Stimulated activated CD4-positive, alpha-beta T cell treated with anti-CD3 and anti-CD28 coated beads, TNF-alpha, amount 100 ng/mL, for 4 hours (primary cell): ENCODE results near the gene IRF2BP1.

Experiments used
- DNase-seq, 3 experiments: peaks; one replicate each; pipeline ENCODE4 v3.0.0-alpha.2; 2020; ENCODE audit warnings: low read depth in 3 of 3

The IRF2BP1 gene, protein sequence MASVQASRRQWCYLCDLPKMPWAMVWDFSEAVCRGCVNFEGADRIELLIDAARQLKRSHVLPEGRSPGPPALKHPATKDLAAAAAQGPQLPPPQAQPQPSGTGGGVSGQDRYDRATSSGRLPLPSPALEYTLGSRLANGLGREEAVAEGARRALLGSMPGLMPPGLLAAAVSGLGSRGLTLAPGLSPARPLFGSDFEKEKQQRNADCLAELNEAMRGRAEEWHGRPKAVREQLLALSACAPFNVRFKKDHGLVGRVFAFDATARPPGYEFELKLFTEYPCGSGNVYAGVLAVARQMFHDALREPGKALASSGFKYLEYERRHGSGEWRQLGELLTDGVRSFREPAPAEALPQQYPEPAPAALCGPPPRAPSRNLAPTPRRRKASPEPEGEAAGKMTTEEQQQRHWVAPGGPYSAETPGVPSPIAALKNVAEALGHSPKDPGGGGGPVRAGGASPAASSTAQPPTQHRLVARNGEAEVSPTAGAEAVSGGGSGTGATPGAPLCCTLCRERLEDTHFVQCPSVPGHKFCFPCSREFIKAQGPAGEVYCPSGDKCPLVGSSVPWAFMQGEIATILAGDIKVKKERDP

DNA sequence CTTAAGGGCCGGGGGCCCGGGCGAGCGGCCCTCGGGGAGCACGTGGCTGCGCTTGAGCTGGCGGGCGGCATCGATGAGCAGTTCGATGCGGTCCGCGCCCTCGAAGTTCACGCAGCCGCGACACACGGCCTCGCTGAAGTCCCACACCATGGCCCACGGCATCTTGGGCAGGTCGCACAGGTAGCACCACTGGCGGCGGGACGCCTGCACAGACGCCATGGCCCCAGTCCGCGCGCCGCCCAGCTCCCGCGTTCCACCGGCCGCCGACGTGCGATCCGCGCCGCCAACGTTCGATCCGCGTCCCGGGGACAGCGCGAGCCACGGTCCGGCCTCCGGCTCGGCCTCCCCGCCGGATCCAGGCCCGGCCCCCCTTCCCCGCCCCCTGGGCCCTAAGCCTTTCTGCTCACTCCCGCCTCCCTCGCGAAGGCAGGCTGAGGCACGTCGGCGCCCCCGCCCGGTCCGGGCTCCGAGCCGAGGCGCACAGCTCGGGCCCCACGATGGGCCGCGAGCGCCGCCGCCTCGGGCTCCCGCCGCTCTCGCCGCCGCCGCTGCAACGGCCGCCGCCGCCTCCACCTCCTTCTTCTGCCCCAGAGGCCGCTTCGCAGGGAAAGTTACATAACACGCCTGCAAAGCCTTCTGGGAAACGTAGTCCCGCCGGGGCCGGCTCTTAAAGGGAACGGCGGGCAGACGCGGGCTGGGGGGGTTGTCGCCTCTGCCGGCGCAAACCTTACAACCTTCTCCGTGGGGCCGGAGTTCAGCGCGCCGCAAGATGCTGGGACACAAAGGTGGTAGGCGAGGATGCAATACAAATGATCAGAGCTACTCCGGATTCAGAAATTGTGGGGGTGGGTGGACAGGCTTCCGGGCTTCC, at the start of gene IRF2BP1:
Gene IRF2BP1 (minus strand): TSS at position 586 of the 871 bp plus-strand sequence. CDS start 367 bp downstream, at position 219.
- DNase-seq: peak; percentile 68 to 81 (median 79)

GRCh38 chr19:45935267-45935666, 49.3 kb upstream of the IRF2BP1 start:
- no peak for DNase-seq

- no peak for DNase-seq
Observed at GRCh38 chr19:45934551-45935230, 48.8 kb upstream of the IRF2BP1 start.

GRCh38 chr19:45933759-45934158, 47.8 kb upstream of the IRF2BP1 start:
- DNase-seq: no peak

GRCh38 chr19:45931055-45931454, 45.1 kb upstream of the IRF2BP1 start:
- no peak for DNase-seq

- DNase-seq: no peak
Observed at GRCh38 chr19:45929247-45929646, 43.3 kb upstream of the IRF2BP1 start.

DNA sequence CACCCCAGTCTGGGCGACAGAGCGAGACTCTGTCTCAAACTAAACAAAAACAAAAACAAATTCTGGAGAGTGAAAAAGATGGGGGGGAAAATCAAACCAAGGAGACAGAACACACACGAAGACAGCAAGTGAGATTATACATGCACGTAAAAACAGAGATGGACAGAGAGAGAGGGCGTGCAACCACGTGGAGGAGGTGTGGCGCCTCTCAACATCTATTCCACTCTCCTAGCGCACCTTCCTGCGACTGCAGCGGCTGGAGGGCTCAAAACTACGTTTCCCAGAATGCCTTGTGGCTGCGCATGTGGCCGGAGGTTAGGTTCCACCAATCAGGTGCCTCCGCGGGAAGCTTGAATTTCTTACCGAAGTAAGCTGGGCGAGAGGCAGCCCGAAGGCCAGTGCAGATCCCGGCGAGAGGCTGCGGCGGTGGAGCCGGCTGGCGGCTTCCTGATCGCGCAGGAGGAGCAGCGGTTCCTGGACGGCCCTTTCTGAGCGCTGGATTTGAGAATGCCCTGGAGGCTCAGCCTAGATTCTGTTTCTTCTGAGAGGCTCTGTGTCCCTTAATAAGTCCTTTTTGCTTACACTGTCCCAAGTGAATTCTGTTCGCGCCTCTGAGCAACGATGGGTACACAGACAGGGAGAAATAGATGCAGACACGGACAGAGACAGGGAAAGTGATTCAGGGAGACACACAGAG, 41.8 kb upstream of the IRF2BP1 start:
- peak; percentile 65 to 78 (median 66) for DNase-seq

DNA sequence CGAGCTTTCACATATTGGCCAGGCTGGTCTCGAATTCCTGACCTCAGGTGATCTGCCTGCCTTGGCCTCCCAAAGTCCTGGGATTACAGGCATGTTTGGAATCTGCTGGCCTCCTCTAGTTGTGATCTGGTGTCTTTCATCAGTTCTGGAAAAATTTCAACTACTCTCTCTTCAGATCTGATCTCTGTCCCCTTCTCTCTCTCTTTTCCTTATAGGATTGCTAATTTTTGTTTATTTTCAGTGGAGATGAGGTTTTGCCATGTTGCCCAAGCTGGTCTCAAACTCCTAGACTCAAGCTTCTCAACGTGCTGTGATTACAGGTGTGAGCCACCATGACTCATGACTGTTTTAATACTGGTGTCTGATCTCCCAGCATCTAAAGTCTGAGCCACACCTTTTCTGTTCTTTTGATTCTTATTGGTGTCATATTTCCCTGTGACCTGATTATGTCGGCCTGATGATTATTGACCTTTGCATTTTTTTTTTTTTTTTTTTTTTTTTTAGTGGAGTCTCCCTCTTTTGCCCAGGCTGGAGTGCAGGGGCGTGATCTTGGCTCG, 39.0 kb upstream of the IRF2BP1 start:
- DNase-seq: no peak

GRCh38 chr19:45922281-45922680, 36.3 kb upstream of the IRF2BP1 start:
- no peak for DNase-seq

DNA sequence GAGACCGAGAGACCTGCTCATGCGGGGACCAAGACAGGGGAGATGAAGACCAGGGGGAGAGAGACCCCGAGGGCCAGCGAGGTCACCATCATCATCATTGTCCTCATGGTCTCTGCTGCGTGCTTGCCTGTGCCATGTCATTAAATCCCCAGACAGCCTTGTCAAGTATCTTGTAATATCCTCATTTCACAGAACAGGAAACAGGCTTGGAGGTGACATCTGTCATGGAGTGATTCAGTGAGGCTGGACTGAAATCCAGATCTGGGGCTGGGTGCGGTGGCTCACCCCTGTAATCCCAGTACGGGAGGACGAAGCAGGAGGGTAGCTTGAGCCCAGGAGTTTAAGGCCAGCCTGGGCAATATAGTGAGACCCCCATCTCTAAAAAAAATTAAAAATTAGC, 34.5 kb upstream of the IRF2BP1 start:
- DNase-seq: no peak

GRCh38 chr19:45919678-45920077, 33.7 kb upstream of the IRF2BP1 start:
- DNase-seq: no peak

DNA sequence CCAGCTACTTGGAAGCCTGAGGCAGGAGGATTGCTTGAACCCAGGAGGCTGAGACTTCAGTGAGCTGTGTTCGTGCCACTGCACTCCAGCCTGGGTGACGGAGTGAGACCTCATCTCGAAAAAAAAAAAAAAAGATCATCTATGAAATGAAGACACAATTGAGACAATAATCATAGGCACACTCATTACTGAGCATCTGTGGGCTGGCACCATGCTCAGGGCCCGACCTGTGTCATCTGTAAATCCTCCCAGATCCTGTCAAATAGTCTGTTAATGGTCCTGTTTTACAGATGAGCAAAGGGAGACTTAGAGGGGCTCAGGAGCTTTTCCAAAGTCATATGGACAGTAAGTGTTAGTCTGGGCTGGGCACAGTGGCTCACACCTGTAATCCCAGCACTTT, 32.8 kb upstream of the IRF2BP1 start:
- no peak for DNase-seq

- no peak for DNase-seq
Observed at GRCh38 chr19:45917421-45918091, 31.6 kb upstream of the IRF2BP1 start.

- DNase-seq: no peak
Observed at GRCh38 chr19:45913874-45914830, 28.2 kb upstream of the IRF2BP1 start, which contains the start of gene NANOS2. TSS of gene NANOS2 (minus strand) at chr19:45914778. CDS start at chr19:45914693, 85 bp downstream.

DNA sequence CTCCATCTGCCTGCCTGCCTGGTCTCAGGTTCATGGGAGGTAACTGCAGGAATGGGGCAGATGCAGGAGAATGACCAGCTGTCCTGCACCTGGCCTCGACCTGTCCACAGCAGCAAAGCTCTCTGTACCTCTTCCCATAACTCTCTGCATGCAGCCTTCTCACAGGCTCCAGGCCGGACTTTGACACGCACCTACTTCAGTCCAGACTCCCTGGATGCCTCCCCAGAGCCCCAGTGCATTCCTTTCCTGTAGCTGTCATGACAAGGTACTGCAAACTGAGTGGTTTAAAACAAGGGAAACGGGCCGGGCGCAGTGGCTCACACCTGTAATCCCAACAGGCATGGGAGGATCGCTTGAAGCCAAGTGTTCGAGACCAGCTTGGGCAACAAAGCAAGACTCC, 25.4 kb upstream of the IRF2BP1 start:
- no peak for DNase-seq

- no peak for DNase-seq
Observed at GRCh38 chr19:45908956-45909355, 23.0 kb upstream of the IRF2BP1 start.

GRCh38 chr19:45906221-45906620, 20.3 kb upstream of the IRF2BP1 start:
- no peak for DNase-seq

DNA sequence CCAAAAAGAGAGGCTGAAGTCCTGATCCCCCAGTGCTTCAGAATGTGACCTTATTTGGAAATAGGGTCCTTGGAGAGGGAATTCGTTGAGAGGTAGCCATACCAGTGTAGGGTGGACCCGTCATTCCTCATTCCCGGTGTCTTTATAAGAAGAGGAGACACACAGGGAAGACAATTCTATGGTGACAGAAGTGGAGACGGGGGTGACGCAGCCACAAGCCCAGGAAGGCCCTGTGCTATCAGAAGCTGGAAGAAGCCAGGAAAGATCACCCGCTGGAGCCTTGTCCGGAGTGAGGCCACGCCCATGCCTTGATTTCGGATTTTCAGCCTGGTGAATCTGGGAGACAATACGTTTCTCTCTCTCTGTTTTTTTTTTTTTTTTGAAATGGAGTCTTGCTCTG, 19.1 kb upstream of the IRF2BP1 start:
- DNase-seq: no peak
